GM23248 (cell line): ENCODE measurements around the gene TRAPPC5.

Source experiments
- EZH2 ChIP-seq: fragments of 200-600 bp; sonication (generic); IDR thresholded peaks from 2 replicates; pipeline ENCODE4 v1.6.1; 2018; ENCODE audit warnings: antibody characterized with exemption, mild to moderate bottlenecking; ENCODE audit not compliant: insufficient read depth, poor library complexity, severe bottlenecking
- EZH2phosphoT487 ChIP-seq: fragments of 200-600 bp; sonication (generic); IDR thresholded peaks from 2 replicates; pipeline ENCODE4 v1.6.1; 2018; ENCODE audit warnings: antibody characterized with exemption, moderate library complexity, mild to moderate bottlenecking, low read depth; ENCODE audit not compliant: insufficient read depth

GRCh38 chr19:7662657-7663056 is 18.0 kb upstream of the TRAPPC5 start:
- TF ChIP-seq EZH2 (no peak), EZH2phosphoT487 (no peak)
